8988T (cell line): ENCODE results near the gene SCMH1.
"Not testable (repeated sequence)": the region's sequence is repeated elsewhere in the genome, so short reads cannot be mapped to it uniquely, and the experiment has no call there.

Experiments
- DNase-seq: peaks from one replicate; pipeline ENCODE4 v3.0.0; 2011

Gene SCMH1

DNA sequence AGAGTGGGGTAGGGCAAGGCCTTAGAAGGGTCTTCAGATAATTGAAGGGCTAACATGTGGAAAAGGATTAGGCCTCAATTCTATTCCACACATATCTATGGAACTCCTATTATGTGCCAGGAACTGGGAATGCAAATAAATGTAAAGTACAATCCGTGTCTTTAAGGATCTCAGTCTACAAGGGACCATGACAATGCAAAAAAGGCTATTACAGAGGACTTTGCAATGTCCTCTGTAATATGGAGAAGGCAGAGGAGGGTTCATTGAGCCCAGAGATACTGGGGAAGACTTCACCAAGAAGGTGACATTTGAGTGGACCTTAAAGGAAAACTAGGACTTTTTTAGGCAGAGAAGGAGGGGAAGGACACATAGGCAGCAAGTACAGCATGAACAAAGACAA, 4.5 kb upstream of the SCMH1 start:
- DNase-seq = no peak

DNA sequence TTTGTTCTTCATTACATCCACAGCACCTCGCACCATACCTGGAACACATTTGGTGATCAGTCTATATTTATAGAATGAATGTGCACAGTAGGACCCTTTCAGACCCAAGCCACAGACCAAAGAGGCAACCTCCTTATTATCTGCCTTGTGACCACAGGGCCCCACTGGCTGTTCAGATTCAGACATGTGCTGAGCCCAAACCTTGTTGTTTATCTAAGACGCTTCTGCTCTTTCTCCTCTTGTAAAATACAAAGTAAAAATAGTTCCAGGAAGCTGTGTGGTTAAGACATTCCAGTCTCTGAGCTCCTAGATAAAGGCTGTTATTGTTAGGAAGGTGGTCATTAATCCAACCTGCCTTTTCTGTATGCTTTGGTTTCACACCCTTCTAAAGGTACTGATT, 3.6 kb upstream of the SCMH1 start:
- DNase-seq = no peak

DNA sequence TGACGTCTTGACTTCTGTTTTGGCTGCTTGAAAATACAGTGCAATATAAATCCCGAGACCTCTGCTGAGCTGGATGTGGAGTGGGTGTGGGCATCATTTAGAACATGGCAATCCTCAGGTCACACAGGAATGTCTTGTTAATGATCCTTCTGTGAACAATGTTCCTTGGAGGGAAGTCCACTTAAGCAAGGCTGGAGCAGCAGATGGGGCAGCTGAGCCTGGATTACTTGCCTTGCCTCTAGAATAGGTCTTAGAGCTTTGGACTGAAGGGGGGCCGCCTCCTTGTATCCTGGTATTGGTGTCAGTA, 926 bp upstream of the SCMH1 start:
- DNase-seq = no peak

DNA sequence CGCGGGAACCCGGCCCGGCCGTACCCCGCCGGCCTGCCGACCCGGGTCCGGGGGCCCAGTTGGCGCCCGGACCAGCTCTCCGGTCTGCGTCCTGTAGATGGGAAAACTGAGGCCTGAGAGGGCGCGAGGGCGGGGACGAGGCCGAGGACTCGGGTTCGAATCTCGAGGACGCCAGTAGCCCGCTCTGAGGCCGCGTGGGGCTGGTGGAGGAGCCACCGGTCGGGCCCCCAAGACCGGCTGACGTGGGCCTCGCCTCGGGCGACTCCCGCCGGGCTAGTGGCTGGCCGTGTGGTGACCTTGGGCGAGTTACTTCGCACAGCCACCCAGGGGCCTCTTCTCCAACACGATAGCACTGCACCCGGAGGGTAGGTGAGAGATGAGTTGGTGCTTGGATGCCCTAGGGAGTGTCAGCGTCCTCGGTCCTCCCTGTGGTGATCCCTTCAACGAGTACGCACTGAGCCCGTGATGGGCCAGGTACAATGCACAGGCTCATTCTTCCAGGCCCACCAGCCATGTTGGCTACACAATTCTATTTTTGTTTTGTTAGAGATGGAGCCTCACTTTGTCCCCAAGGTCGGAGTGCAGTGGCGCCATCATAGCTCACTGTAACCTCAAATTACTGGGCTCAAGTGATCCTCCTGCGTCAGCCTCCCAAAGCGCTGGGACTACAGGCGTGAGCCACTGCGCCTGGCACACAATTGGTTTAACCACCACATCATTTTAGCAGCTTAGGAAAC, 404 bp upstream of the SCMH1 start:
- DNase-seq = peak; percentile 21

DNA sequence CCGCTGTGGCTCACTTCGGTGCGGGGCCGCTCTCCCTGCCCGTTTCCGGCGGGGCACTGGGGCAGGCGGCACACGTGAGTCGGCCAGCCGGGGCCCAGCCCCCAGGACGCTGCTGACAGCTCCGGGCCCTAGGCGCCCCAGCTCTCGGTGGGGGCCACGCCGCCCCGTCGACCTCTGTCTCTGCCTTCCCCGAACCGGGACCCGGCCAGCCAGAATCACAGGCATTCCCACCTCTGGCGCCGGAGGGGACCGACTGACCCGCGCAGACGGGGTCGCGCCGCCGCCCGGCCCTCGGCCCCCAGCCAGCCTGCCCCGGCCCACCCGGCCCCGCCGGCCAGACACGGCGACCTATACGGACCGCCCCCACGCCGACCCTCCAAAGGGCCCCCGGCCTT, 755 bp downstream of the SCMH1 start:
- peak; percentile 58 for DNase-seq

DNA sequence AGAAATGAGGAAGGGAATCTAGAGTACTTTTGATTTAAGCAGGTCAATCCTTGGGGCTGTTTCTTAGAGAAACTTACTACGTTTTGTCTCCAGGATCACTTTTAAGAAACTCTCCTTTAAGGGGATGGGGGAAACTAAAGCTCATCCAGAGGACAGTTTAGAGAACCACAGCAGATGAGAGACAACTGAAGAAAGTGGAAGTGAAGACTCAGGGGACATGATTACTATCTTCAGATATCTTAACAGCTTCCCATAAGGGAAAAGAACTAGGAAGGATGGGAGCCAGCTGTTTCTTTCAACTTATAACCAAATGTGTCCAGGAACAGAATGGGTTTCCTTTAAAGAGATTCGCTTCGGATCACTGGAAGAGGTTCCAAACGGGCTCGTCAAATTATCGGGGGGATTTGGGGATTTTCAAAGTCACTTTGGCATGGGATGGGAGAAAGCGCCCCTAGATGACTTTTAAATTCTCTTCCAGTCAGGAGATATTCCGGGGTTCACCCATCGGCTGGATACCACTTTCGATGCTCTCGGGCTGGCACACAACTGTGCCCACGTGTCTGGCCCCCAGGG, 1.2 kb downstream of the SCMH1 start:
- DNase-seq = no peak

DNA sequence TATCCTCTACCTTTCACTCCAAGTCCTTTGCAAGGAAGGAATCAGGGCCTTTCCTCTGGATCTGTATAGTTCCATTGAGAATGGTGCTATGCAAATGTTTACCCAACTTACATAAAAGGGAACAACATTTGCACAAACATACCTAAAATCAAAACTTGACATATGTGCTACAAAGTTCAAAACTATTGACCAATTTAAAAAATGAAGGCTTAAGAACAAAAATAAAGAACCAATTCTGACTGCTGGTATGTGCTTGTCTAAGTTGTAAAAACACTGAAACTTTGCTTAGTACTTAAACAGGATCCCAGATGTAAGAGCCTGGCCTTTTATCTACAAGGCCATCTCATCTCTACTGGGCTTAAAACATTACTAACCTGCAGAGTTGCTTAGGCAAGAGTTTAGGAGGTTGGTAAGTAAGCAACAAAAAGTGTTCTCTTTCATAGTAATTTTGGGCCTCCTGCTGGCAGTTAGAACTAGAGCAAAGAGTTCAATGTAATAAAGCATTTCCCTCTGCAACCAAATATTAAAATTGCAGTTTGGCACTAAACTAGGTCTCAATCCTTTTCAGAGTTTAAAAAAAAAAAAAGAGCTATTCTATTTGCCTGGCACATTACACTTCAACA, 2.0 kb downstream of the SCMH1 start:
- DNase-seq = no peak

DNA sequence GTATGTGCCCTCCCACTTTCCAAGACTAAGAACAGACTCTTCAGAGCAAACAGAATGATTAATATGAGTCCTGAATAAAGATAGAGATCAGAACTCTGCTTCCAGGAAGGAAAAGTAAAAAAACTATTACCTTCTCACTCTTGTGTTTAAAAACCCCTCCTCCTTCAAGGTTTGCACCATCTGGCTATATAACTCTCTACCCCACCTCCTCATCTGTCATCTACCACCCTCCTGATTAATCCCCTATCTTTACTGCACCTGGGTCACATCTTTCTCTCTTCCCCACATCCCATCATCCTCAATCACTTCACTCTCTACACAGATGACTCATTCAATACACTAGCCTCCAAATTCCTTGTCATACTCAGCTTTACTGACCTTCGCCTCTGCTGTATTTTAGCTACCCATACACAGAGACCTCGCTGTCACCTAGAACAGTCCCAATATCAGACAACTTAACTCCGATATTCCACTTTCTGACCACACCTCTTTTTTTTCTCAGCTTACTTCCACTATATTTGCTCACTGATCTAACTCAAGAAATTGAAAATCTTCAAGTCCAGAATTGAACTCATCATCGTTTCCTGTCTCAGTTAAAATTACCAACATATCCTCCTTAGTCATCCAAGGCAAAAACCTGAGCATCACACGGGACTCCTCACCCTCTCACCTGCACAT, 3.7 kb downstream of the SCMH1 start:
- no peak for DNase-seq

DNA sequence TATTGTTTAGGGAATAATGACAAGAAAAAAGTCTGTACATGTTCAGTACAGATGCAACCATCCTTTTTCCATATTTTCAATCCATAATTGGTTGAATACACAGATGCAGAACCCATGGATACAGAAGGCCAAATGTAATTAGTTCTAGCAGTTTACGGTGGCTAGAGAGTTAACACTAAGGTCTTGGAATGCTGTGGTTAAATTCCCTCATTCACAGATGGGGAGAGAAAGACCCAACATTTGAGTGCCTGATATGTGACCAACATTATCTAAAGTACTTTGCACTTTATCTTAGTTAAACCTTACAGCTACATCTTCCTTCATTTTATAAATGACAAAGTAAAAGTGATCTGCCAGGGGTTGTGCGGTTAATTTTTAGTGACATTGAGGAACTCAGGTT, 5.3 kb downstream of the SCMH1 start:
- no peak for DNase-seq

DNA sequence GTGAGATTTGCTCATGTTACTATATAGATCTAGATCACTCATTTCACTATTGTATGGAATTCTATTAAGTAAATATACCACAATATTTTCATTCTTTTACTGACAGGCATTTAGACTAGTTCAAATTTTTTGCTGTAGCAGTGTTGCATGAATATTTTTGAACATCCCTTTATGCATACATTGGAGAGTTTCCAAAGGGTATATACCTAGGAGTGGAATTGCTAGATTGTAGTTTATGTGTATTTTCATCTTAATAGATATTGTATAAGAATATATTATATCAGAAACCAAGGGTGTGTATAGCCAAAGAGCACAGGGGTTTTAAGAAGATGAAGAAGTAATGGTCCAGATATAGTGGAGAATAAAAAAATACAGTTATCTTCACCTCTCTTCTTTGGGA, 6.2 kb downstream of the SCMH1 start:
- DNase-seq = no peak

DNA sequence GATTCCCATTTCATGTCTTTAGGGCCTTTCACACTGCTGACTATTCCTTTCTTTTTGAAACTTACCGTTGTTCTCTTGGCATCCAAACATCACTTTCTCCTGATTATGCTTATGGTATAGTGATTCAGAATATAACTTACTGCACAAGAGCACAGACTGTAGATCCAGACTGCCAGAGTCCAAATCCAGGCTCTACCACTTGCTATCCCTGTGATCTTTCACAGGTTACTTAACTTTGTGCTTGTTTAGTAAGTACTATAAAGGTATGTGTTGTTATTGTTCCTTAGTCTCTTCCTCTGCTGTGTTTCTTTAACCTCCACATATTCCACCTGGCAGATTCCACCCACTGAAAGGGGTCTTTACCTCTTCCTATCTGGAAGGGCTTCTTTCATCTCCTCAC, 8.4 kb downstream of the SCMH1 start:
- no peak for DNase-seq

DNA sequence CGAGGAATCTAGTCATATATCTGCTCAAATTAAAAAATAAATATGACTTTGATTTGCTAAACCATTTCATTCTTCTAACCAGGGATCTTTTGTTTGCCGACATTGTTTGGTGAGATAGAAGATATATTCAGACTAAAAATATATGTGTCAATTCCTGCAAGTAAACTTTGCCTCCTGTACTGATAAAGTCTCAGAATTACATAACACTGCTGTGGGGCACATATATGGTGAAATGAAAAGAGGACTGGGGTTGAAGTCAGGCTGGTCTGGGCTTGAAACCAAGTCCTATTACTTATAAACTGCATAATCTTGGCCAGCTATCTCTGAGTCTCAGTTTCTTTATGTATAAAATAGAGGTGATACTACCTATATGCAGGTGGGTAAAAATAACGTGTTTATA, 9.8 kb downstream of the SCMH1 start:
- DNase-seq = no peak

DNA sequence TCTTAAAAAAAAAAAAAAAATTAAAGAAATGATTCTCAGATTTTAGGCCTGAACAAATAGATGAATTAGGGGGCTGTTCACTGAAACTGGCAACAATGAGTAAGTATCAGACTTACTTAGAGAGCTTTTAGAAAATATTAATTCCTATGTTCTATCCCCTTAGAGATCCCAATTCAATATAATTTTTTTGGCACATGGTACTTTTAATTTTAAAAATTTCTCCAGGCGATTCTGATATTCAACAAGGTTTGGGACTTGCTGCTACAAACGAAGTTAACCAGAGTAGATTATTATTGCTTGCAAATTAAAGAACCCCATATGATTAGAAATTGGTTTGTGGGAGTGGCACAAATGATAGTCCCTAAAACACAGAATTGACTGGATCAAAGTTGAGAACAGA, 11.4 kb downstream of the SCMH1 start:
- no peak for DNase-seq

DNA sequence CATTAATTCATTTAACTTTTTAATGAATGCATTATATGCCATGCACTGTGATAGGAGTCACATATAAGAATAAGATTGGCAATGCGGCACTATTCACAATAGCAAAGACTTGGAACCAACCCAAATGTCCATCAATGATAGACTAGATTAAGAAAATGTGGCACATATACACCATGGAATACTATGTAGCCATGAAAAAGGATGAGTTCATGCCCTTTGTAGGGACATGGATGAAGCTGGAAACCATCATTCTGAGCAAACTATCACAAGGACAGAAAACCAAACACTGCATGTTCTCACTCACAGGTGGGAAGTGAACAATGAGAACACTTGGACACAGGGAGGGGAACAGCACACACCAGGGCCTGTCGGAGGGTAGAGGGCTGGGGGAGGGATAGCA, 12.9 kb downstream of the SCMH1 start:
- not testable (repeated sequence) for DNase-seq

DNA sequence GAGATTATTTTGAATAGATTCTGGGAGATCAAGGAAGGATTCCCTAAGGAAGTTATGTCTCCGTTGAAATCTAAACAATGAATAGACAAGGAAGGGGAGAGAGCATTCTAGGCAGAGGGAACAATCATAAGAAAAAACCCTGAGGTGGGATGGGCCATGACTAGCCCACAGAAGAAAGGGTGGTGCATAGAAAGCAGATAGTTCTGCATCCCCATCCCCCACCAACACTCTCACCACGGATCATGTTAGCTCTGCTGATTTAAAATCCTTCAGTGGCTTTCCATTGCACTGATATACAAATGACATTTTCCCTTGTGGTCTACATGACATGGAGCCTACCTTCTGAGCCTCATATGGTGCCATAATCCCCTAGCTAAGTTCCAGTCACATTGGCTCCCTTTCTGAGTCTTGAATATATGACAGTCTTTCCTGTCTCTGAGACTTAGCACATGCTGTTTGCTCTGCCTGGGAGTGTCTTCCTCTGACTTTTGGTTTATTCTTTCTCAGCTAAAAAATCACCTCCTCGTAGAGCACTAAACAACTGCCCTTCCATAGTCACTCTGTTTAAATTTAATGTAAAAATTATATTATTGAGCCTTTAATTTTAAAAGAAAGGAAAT, 15.2 kb downstream of the SCMH1 start:
- DNase-seq = no peak

DNA sequence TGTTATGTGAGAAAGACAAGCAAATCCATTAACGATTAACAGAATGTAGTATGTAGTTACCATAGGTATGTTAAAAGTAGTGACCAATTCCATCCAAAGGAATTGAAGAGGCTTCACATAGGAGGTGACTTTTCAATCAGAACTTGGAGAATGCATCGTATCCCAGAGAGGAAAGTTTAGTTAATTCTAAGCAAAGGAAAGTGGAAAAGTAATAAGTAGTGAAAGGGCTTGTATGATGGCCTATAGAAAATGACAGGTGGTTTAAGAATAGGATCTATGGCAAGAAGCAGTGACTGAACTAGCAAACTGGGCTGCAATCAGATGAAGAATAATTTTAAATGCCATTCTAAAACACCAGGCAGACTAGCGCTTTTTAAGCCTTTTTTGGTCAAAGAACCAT, 16.6 kb downstream of the SCMH1 start:
- DNase-seq = no peak

DNA sequence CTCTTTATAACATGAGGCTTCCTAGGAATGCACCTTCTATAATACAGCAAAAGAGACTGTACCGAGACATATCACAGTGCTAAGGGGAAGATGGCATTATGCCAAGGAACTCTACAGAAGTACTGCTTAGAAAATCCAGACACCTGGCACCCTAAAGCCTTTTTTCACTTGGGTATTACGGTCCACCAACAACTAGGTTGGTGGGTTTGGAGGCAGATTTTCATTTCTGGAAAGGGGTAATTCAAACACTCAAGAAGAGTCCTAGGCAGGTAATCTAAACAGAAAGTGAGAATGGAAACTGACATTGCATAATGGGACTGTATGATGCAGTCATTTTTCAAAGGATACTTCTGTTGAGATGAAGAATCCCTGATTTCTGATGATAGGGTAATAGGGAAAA, 19.6 kb downstream of the SCMH1 start:
- DNase-seq = no peak

DNA sequence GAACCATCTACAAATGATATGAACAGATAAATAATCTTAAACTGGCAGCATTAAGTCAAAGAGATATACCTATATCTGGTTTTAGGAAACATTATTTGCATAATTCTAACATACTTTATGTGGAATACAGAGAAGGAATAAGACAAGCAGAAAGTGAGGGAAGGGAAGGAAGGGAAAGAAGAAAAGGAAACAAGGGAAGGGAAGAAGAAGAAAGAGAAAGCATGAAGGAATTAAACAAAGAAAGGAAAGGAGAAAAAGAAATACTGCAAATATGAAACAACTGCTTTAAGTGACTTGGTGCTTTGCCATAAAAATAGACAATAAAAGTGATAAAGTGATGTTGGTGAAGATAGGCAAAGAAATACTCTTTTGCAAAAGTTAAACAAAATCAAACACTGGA, 20.1 kb downstream of the SCMH1 start:
- DNase-seq = no peak

DNA sequence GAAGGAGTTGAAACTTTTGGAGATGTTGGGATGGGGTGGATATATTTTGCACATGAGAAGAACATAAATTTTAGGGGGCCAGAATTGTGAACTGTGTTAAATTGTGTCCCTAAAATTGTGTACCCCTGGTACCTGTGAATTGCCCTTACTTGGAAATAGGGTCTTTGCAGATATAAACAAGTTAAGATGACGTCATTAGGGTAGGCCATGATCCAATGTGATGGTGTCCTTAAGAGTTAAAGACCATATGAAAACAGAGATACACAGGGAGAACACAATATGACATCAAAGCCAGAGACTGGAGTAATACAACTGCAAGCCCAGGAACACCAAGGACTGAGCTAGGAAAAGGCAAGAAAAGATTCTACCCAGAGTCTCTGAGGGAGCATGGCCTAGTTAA, 24.0 kb downstream of the SCMH1 start:
- DNase-seq = no peak

DNA sequence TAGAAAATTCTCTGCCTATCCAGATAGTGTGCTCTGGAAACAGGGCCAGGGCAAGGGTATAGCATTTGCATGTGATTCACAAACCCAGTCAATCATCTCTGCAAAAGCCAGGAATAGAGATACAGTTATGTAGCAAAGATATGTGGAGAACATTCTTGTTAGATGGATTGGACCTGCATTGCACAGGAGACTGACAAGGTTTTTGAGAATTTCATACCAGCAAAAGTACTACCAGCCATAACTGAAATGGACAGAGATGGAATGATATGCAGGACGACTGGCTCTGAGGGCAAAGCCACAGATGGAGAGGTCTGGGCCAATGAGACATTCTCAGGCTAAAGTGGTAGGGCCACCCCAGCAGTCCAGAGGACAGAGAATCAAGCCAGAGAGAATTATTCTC, 24.7 kb downstream of the SCMH1 start:
- no peak for DNase-seq

DNA sequence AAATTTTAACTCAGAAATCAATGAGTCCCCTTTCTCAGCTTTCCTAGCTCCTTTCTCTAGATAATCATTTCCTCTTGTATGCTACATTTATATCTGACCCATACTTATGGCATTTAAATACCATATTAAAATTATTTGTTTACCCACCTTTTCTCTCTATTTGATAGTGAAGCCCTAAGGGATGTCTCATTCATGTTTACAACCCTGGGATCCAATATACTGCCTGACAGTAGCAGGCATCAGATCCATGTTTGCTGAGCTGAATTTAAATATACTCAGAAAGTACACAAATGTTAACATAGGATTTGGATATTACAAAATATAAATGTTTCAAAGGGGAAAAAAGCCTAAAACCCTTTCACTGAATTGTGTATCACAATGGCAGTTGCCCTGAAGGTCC, 26.5 kb downstream of the SCMH1 start:
- no peak for DNase-seq

DNA sequence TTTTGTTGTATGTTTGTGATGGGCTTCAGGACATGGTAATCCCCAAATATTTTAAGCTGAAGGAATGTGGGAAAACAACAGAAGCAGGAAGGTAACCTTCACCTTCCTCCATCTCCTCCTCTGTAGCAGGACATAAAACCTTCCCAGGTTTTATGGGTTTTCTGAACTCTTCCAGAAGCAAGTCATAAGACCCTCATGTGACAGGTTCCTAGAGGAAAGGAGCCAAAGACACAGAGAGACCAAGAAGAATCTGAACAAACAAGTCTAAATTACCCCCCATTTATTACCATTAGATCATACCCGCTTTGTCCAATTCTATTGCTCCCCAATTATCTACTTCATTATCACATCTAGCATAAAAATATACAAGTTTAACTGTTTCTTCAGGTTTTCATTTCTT, 28.8 kb downstream of the SCMH1 start:
- DNase-seq = no peak

DNA sequence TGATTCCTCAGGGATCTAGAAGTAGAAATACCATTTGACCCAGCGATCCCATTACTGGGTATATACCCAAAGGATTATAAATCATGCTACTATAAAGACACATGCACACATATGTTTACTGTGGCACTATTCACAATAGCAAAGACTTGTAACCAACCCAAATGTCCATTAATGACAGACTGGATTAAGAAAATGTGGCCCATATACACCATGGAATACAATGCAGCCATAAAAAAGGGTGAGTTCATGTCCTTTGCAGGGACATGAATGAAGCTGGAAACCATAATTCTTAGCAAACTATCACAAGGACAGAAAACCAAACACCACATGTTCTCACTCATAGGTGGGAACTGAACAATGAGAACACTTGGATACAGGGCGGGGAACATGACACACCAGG, 30.5 kb downstream of the SCMH1 start:
- not testable (repeated sequence) for DNase-seq

DNA sequence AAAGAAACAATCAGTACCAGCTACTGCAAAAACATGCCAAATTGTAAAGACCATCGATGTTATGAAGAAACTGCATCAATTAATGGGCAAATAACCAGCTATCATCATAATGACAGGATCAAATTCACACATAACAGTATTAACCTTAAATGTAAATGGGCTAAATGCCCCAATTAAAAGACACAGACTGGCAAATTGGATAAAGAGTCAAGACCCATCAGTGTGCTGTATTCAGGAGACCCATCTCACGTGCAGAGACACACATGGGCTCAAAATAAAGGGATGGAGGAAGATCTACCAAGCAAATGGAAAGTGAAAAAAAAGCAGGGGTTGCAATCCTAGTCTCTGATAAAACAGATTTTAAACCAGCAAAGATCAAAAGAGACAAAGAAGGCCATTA, 35.1 kb downstream of the SCMH1 start:
- not testable (repeated sequence) for DNase-seq
